Heart right ventricle (tissue), 16 donors: ENCODE results near the gene RAMP3. TPM values are rescaled to one million over a fixed set of nuclear protein-coding genes. Genes with fewer than 3 reads are reported as not detected.

Source experiments
- ATAC-seq, 8 donors: fragments of 200-7000 bp; cut with Tn5 transposase; one replicate each; pipeline ENCODE4 v1.9.1; 2020; ENCODE audit warnings: mild to moderate bottlenecking in 8 of 8, moderate library complexity in 8 of 8, moderate number of reproducible peaks in 1 of 8
- DNase-seq, 2 donors: peaks; one replicate each; pipeline ENCODE4 v3.0.0-alpha.2; 2020
- H3K27ac ChIP-seq, 10 donors: fragments of 200-600 bp; sonication (generic) in 2 of 10; one replicate each; pipeline versions ENCODE4 v1.5.0 to v1.8.0; 2020 to 2022; ENCODE audit warnings: mild to moderate bottlenecking in 3 of 10
- H3K27me3 ChIP-seq, 7 donors: fragments of 200-600 bp; one replicate each; pipeline ENCODE4 v1.8.0; 2021 to 2022; ENCODE audit warnings: mild to moderate bottlenecking in 2 of 7
- H3K36me3 ChIP-seq, 9 donors: fragments of 200-600 bp; sonication (generic) in 1 of 9; one replicate each; pipeline versions ENCODE4 v1.5.0 to v1.8.0; 2020 to 2022; ENCODE audit warnings: mild to moderate bottlenecking in 2 of 9
- H3K4me1 ChIP-seq, 9 donors: fragments of 200-600 bp; sonication (generic) in 1 of 9; one replicate each; pipeline versions ENCODE4 v1.5.0 to v1.8.0; 2020 to 2022; ENCODE audit warnings: mild to moderate bottlenecking in 4 of 9
- H3K4me3 ChIP-seq, 10 donors: fragments of 200-600 bp; sonication (generic) in 2 of 10; one replicate each; pipeline versions ENCODE4 v1.5.0 to v1.8.0; 2020 to 2022; ENCODE audit warnings: mild to moderate bottlenecking in 7 of 10, moderate library complexity in 2 of 10
- H3K9me3 ChIP-seq, 11 donors: fragments of 200-600 bp in 10 of 11; sonication (generic) in 2 of 11; one replicate each; pipeline versions ENCODE4 v1.5.0 to v1.8.0; 2013 to 2022; ENCODE audit warnings: mild to moderate bottlenecking in 2 of 11, control low read depth in 1 of 11, moderate library complexity in 1 of 11
- CTCF ChIP-seq, 9 donors: fragments of 200-600 bp; sonication (generic) in 2 of 9; IDR thresholded peaks; one replicate each; pipeline versions ENCODE4 v1.5.0 to v1.8.0; 2021 to 2022; ENCODE audit warnings: antibody characterized with exemption in 9 of 9, mild to moderate bottlenecking in 5 of 9, moderate library complexity in 1 of 9
- whole genome bisulfite sequencing, 2 donors: extraction: QIAGEN DNeasy Blood & Tissue Kit; methylation state at CpG; one replicate each; pipeline ENCODE4 v1.1.7; 2013; ENCODE audit warnings: inconsistent platforms in 1 of 2; 5-methylcytosine and 5-hydroxymethylcytosine counted together
- intact Hi-C, 10 donors: fragments of 100-400 bp; cut with DNase I; formaldehyde crosslinking; loops; one replicate each; pipeline versions ENCODE4 v1.11.1 to v1.14.2; 2022
- long read RNA-seq, 3 donors: library from polyadenylated mRNA; unstranded; transcript quantifications; one replicate each; pipeline ENCODE4 v2.0.0, GENCODE V29; 2020 to 2021
- polyA plus RNA-seq, 2 donors: library from polyadenylated mRNA; stranded (reverse); fragments of 200-250 nt; gene quantifications; one replicate each; pipeline ENCODE4 v1.2.3, GENCODE V29; 2013
- total RNA-seq, 10 donors: library from RNA; stranded (reverse); fragmentation: NEBNext Ultra II Directional in 3 of 10; extraction: Animal tissue kit (Norgen Biotek cat#: 25700) in 3 of 10; gene quantifications; one replicate each; pipeline versions ENCODE4 v1.2.1 to v1.2.4, GENCODE V29; 2021 to 2023
- donor health status: Arrhythmogenic right ventricular cardiomyopathy.
- donor health status: ischemic (EF 13 %, LVEDD 7.1; RV severe dilation, severe dysfunction).
- donor health status: healthy with polysubstance abuse.
- donor health status: DM: no; HTN: yes; CAD: no.
- donor health status: DM: no; HTN: no; CAD: no.
- donor health status: ischemic (EF 25% LVEDD 6.9; RV normal size, moderate dysfunction).
- donor health status: ischemic (EF 25% LVEDD 5.7; RV mildly dilated, moderate dysfunction).
- donor health status: healthy.
- donor health status: DM: yes; HTN: yes; CAD: no.
- donor health status: Ischemic cardiomyopathy.
- donor health status: ischemic (EF 35%, LVEDD 5.7; RV mildly dilated, moderate dysfunction).
- donor health status: nonischemic (EF 11% LVEDD 7.7; RV severe dilation, severe dysfunction).
- donor health status: DM: yes; HTN: yes; CAD: no.
- donor health status: PGD.
- donor health status: ischemic (EF 29% LVEDD 5.4; RV normal size, mild dysfunction).
- donor health status: nonischemic (EF 23%, LVEDD 6.1; RV moderate dilation, normal function).

Gene RAMP3, protein sequence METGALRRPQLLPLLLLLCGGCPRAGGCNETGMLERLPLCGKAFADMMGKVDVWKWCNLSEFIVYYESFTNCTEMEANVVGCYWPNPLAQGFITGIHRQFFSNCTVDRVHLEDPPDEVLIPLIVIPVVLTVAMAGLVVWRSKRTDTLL
- total RNA-seq (10 to 100 TPM; 12.7 to 40.8 (median 24.9) TPM), polyA plus RNA-seq (10 to 100 TPM; 65.3 to 70.2 TPM)
- long read RNA-seq, donor 1, transcript RAMP3-201 (3 exons, 1,323 nt) = major isoform, 27 of 40 reads
- long read RNA-seq, donor 1, partial matches to known transcripts = 1 of 40 reads
- long read RNA-seq, donor 1, other reads (novel, unspliced or antisense) = 11 of 40 reads
- long read RNA-seq, donor 2, transcript RAMP3-201 (3 exons, 1,323 nt) = major isoform, 24 of 34 reads
- long read RNA-seq, donor 2, partial matches to known transcripts = 0 of 34 reads
- long read RNA-seq, donor 2, other reads (novel, unspliced or antisense) = 10 of 34 reads
- long read RNA-seq, donor 3, transcript RAMP3-201 (3 exons, 1,323 nt) = major isoform, 89 of 112 reads
- long read RNA-seq, donor 3, partial matches to known transcripts = 4 of 112 reads
- long read RNA-seq, donor 3, other reads (novel, unspliced or antisense) = 19 of 112 reads

- intact Hi-C loops = loop anchor here in 7 of 10 donors (2.0 to 10.0 kb wide), 6 partner anchors 53 to 697 kb away; no protein-coding TSS in a partner anchor
- H3K4me1 ChIP-seq = peaks cover 0 to 38% (median 7%) of the 10 kb centered on the region in 9 donors
- WGBS, 2 donors = 10 to 14% methylated on average over 42 to 56 of the region's 56 CpGs
- no peaks in the 10 kb centered on the region for H3K9me3 ChIP-seq
- peak within 1 kb of the TSS; percentile 61 to 96 (median 88) for H3K27ac ChIP-seq
- DNase-seq = peak in 1 of 2 donors; percentile 43
- peak within 1 kb of the TSS; percentile 47 to 81 (median 58) for H3K4me3 ChIP-seq
- TF ChIP-seq CTCF (IDR thresholded peaks at IDR 0.05) = no peak
- H3K36me3 ChIP-seq = no peaks in the 10 kb centered on the region
- peaks cover 0 to 27% (median 9%) of the 10 kb centered on the region in 7 donors for H3K27me3 ChIP-seq
- peak; percentile 49 to 71 (median 59) for ATAC-seq
Observed at GRCh38 chr7:45157653-45158401, at the start of gene RAMP3. RAMP3 (plus strand) TSS chr7:45157791; CDS start chr7:45157829, 38 bp downstream.

GRCh38 chr7:45108863-45109262, 48.7 kb upstream of the RAMP3 start:
- Histone ChIP-seq H3K27me3 (no peaks in the 10 kb centered on the region), H3K4me3 (no peak overlapping the region), H3K9me3 (no peaks in the 10 kb centered on the region), H3K4me1 (peaks cover 11 to 80% (median 52%) of the 10 kb centered on the region in 9 donors), H3K27ac (no peak overlapping the region), H3K36me3 (peaks cover 0 to 59% (median 48%) of the 10 kb centered on the region in 9 donors)
- intact Hi-C loops = loop anchor here in 1 of 10 donors (10.0 kb wide), 1 partner anchor 94 kb away; no protein-coding TSS in a partner anchor
- 69 to 73% methylated on average over 8 of the region's 8 CpGs for WGBS, 2 donors
- no peak for ATAC-seq
- no peak for DNase-seq
- no peak for TF ChIP-seq CTCF (IDR thresholded peaks at IDR 0.05)

- Histone ChIP-seq H3K9me3 (no peaks in the 10 kb centered on the region), H3K27me3 (no peaks in the 10 kb centered on the region), H3K4me1 (peaks cover 11 to 55% (median 43%) of the 10 kb centered on the region in 9 donors), H3K27ac (peak within 1 kb of the TSS; percentile 80 to 99 (median 94)), H3K36me3 (peaks cover 0 to 32% (median 22%) of the 10 kb centered on the region in 9 donors), H3K4me3 (peak within 1 kb of the TSS; percentile 57 to 89 (median 73))
- intact Hi-C loops = loop anchor here in 7 of 10 donors (5.0 to 10.0 kb wide), 5 partner anchors 109 to 227 kb away; partner anchors contain the start of genes CCM2 (in 2 of the 7) and PURB (in 1 of the 7)
- 0% methylated on average over 64 of the region's 64 CpGs for WGBS, 2 donors
- peak in 7 of 9 donors; percentile 9 to 65 (median 50) for TF ChIP-seq CTCF (IDR thresholded peaks at IDR 0.05)
- peak; percentile 95 for DNase-seq
- peak; percentile 99 to 100 (median 99) for ATAC-seq
Observed at GRCh38 chr7:45111298-45112223, 46.0 kb upstream of the RAMP3 start, which contains the start of gene TBRG4. TBRG4 (minus strand) TSS chr7:45111697; CDS start chr7:45109237, 2,460 bp downstream.
